ENCODE data around the gene KLC4. TPM values are rescaled to one million over a fixed set of nuclear protein-coding genes. Genes with fewer than 3 reads are reported as not detected.

Gene KLC4
- total RNA-seq, 1 donor from 2014 or later, result 17.8 TPM

GRCh38 chr6:43060034-43060754 lies 763 bp downstream of the KLC4 start:
- intact Hi-C loops (cut with DNase I), result no loop called here
- H3K36me3 ChIP-seq, result peaks cover 9 to 31% of the 10 kb centered on the region in 2 donors

GRCh38 chr6:43060755-43061633 lies 1.6 kb downstream of the KLC4 start:
- peaks cover 12 to 22% of the 10 kb centered on the region in 2 donors for H3K4me1 ChIP-seq
- no peak overlapping the region for H3K27ac ChIP-seq
- H3K27me3 ChIP-seq, result no peaks in the 10 kb centered on the region
- TF ChIP-seq CTCF (IDR thresholded peaks at IDR 0.05), result no peak
- no peak for DNase-seq (ENCODE audit: low spot score in 2 of 2)
- H3K9me3 ChIP-seq, result no peaks in the 10 kb centered on the region
- intact Hi-C loops (cut with DNase I), result no loop called here
- peak overlapping the region in 1 of 2 donors; percentile 84 for H3K4me3 ChIP-seq
- peaks cover 10 to 31% of the 10 kb centered on the region in 2 donors for H3K36me3 ChIP-seq

More at GRCh38 chr6:43060034-43060754, 763 bp downstream of the KLC4 start:
- peak overlapping the region; percentile 71 to 84 for H3K27ac ChIP-seq
- DNase-seq (ENCODE audit: low spot score in 2 of 2), result no peak
- H3K9me3 ChIP-seq, result no peaks in the 10 kb centered on the region
- peak overlapping the region; percentile 84 to 94 for H3K4me3 ChIP-seq
- H3K4me1 ChIP-seq, result peaks cover 12 to 22% of the 10 kb centered on the region in 2 donors
- no peak for TF ChIP-seq CTCF (IDR thresholded peaks at IDR 0.05)
- no peaks in the 10 kb centered on the region for H3K27me3 ChIP-seq

GRCh38 chr6:43061861-43062260 lies 2.4 kb downstream of the KLC4 start:
- DNase-seq (ENCODE audit: low spot score in 2 of 2), result no peak
- TF ChIP-seq CTCF (IDR thresholded peaks at IDR 0.05), result no peak
- Histone ChIP-seq H3K9me3 (no peaks in the 10 kb centered on the region), H3K36me3 (peaks cover 11 to 39% of the 10 kb centered on the region in 2 donors), H3K4me3 (no peak overlapping the region), H3K27ac (no peak overlapping the region), H3K4me1 (peaks cover 12 to 22% of the 10 kb centered on the region in 2 donors), H3K27me3 (no peaks in the 10 kb centered on the region)
- intact Hi-C loops (cut with DNase I), result no loop called here

- no peaks in the 10 kb centered on the region for H3K9me3 ChIP-seq
- H3K27me3 ChIP-seq, result no peaks in the 10 kb centered on the region
- H3K36me3 ChIP-seq, result peaks cover 13 to 37% of the 10 kb centered on the region in 2 donors
- H3K27ac ChIP-seq, result no peak overlapping the region
- intact Hi-C loops (cut with DNase I), result no loop called here
- no peak overlapping the region for H3K4me3 ChIP-seq
- no peak for DNase-seq (ENCODE audit: low spot score in 2 of 2)
- TF ChIP-seq CTCF (IDR thresholded peaks at IDR 0.05), result no peak
- peaks cover 12 to 22% of the 10 kb centered on the region in 2 donors for H3K4me1 ChIP-seq
These were observed 3.4 kb downstream of the KLC4 start for GRCh38 chr6:43062818-43063217.

GRCh38 chr6:43070028-43070632 lies 10.7 kb downstream of the KLC4 start:
- no peaks in the 10 kb centered on the region for H3K9me3 ChIP-seq
- no peak overlapping the region for H3K27ac ChIP-seq
- peak in 2 of 3 experiments; percentile 18 to 39 for TF ChIP-seq CTCF (IDR thresholded peaks at IDR 0.05)
- peaks cover 33 to 62% of the 10 kb centered on the region in 2 donors for H3K36me3 ChIP-seq
- intact Hi-C loops (cut with DNase I), result loop anchor here (1.0 kb wide), 1 partner anchor 73 kb away; no protein-coding TSS in a partner anchor
- no peaks in the 10 kb centered on the region for H3K4me1 ChIP-seq
- no peak overlapping the region for H3K4me3 ChIP-seq
- H3K27me3 ChIP-seq, result no peaks in the 10 kb centered on the region
- DNase-seq (ENCODE audit: low spot score in 2 of 2), result no peak
